Natural killer cell (primary cell): ENCODE data around the gene CRB2. TPM values are rescaled to one million over a fixed set of nuclear protein-coding genes. Genes with fewer than 3 reads are reported as not detected.

Experiments
- ATAC-seq, 3 donors: fragments of 150-1000 bp in 2 of 3; fragments of 200-7000 bp in 1 of 3; cut with Tn5 transposase; 1 replicate in 1 of 3; 2 replicates in 2 of 3; pipeline ENCODE4 v1.10.0; 2021; ENCODE audit warnings: mild to moderate bottlenecking in 2 of 3, moderate library complexity in 2 of 3
- DNase-seq, 2 donors: peaks; one replicate each; pipeline versions ENCODE4 v3.0.0 to v3.0.0-alpha.2; 2013 to 2021; ENCODE audit warnings: mixed read lengths in 1 of 2
- H3K27ac ChIP-seq: one replicate; pipeline ENCODE4 v1.5.1; 2013; ENCODE audit warnings: mild to moderate bottlenecking, low read length
- H3K27me3 ChIP-seq: one replicate; pipeline ENCODE4 v1.6.1; 2013; ENCODE audit warnings: low read length; ENCODE audit not compliant: control insufficient read depth, insufficient read depth
- H3K36me3 ChIP-seq: one replicate; pipeline ENCODE4 v1.6.1; 2013; ENCODE audit warnings: low read length; ENCODE audit not compliant: control insufficient read depth, insufficient read depth
- H3K4me1 ChIP-seq: one replicate; pipeline ENCODE4 v1.6.1; 2013; ENCODE audit warnings: low read length; ENCODE audit not compliant: control insufficient read depth, insufficient read depth
- H3K4me3 ChIP-seq: one replicate; pipeline ENCODE4 v1.5.1; 2013; ENCODE audit warnings: low read length
- H3K9me3 ChIP-seq: one replicate; pipeline ENCODE4 v1.6.1; 2013; ENCODE audit warnings: low read length; ENCODE audit not compliant: control insufficient read depth, insufficient read depth
- H3K27ac Mint-ChIP-seq, 2 donors: one replicate each; pipeline ENCODE4 v1.8.0; 2022; ENCODE audit warnings: mild to moderate bottlenecking in 2 of 2, mixed read lengths in 2 of 2, moderate library complexity in 1 of 2
- H3K27me3 Mint-ChIP-seq, 2 donors: one replicate each; pipeline ENCODE4 v1.8.0; 2022; ENCODE audit warnings: low read depth in 2 of 2, mixed read lengths in 2 of 2
- H3K36me3 Mint-ChIP-seq: one replicate; pipeline ENCODE4 v1.8.0; 2022; ENCODE audit warnings: mixed read lengths
- H3K4me1 Mint-ChIP-seq, 2 donors: one replicate each; pipeline ENCODE4 v1.8.0; 2022; ENCODE audit warnings: mixed read lengths in 2 of 2
- H3K4me3 Mint-ChIP-seq: one replicate; pipeline ENCODE4 v1.8.0; 2022; ENCODE audit warnings: mild to moderate bottlenecking, moderate library complexity, mixed read lengths
- H3K9me3 Mint-ChIP-seq, 2 donors: one replicate each; pipeline ENCODE4 v1.8.0; 2022; ENCODE audit warnings: mixed read lengths in 2 of 2
- WGBS: methylation state at CpG from one replicate; pipeline ENCODE4 v1.1.7; 2013; ENCODE audit warnings: missing lambda C conversion rate; ENCODE audit not compliant: insufficient coverage; 5-methylcytosine and 5-hydroxymethylcytosine counted together
- intact Hi-C: fragments of 100-400 bp; cut with micrococcal nuclease; formaldehyde crosslinking; loops from one replicate; pipeline ENCODE4 v1.14.2; 2022
- total RNA-seq, 4 donors: library from RNA; stranded (reverse); fragments of 120-200 nt in 1 of 4; gene quantifications; one replicate each; pipeline versions ENCODE4 v1.2.3 to v1.2.4, GENCODE V29; 2013 to 2022
- TF ChIP-seq, protein P1 (sequence below): fragments of 200-600 bp; IDR thresholded peaks from one replicate; pipeline ENCODE4 v1.8.0; 2022; ENCODE audit warnings: antibody characterized with exemption

Gene CRB2
- total RNA-seq, 3 donors from 2014 or later (not counting 1 experiment from before 2014, with no cell fraction given), result not detected

DNA sequence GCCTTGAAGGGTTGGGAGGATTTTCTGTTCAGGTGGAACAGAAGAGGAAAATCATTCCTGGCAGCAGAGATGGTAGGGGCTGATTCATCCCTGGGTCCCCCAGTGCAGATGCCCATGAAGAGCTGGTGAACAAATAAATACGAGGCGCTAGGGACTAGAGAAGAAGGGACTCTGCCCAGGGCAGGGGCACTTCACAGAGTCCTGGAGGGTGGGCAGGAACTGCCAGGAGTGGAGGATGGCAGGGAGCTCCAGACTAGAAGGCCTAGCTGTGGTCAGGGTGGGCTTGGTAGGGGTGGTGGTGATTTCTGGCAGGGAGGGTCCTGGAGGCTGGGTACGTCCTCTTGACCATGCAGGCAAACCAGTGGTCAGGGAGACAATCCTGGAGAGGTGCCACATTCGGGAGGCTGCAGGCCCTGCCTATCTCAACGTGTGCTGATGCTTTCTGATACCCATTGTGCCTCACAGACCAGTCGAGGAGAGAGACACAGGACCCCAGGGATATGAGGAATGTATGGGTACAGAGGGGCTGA lies 69.9 kb downstream of the CRB2 start:
- no peaks in the 10 kb centered on the region for H3K36me3 Mint-ChIP-seq
- no peaks in the 10 kb centered on the region for H3K9me3 Mint-ChIP-seq
- H3K36me3 ChIP-seq, result peaks cover 2% of the 10 kb centered on the region
- H3K4me1 Mint-ChIP-seq, result no peaks in the 10 kb centered on the region
- no peaks in the 10 kb centered on the region for H3K27me3 Mint-ChIP-seq
- H3K9me3 ChIP-seq, result no peaks in the 10 kb centered on the region
- ATAC-seq (no peak), DNase-seq (no peak)
- H3K27me3 ChIP-seq, result no peaks in the 10 kb centered on the region
- no peaks in the 10 kb centered on the region for H3K4me1 ChIP-seq
- WGBS, result 83% methylated on average over 6 of the region's 6 CpGs
- H3K27ac ChIP-seq, result no peak overlapping the region
- H3K4me3 Mint-ChIP-seq, result no peak overlapping the region
- H3K27ac Mint-ChIP-seq, result no peak overlapping the region
- TF ChIP-seq, protein P1, sequence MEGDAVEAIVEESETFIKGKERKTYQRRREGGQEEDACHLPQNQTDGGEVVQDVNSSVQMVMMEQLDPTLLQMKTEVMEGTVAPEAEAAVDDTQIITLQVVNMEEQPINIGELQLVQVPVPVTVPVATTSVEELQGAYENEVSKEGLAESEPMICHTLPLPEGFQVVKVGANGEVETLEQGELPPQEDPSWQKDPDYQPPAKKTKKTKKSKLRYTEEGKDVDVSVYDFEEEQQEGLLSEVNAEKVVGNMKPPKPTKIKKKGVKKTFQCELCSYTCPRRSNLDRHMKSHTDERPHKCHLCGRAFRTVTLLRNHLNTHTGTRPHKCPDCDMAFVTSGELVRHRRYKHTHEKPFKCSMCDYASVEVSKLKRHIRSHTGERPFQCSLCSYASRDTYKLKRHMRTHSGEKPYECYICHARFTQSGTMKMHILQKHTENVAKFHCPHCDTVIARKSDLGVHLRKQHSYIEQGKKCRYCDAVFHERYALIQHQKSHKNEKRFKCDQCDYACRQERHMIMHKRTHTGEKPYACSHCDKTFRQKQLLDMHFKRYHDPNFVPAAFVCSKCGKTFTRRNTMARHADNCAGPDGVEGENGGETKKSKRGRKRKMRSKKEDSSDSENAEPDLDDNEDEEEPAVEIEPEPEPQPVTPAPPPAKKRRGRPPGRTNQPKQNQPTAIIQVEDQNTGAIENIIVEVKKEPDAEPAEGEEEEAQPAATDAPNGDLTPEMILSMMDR, result no peak
- no peak overlapping the region for H3K4me3 ChIP-seq
- intact Hi-C loops, result no loop called here

DNA sequence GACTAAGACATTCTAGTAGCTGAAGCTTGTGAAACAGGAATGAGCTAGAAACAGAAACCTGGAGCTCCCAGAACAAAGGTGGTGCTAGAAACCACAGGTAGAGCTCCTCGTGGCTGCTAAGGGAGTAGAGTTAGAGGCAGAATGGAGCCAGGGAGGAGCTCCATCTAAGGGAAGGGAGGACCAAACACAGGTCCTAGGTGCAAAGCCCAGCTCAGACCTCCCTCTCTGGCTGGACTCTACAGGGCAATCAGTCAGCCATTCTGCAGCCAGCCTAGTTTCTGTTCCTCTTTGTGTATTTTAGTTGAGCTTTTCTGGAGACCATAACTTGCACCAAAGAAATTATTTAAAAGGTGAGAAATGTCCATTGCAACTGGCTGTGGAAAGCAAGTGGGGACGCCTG lies 70.4 kb downstream of the CRB2 start:
- Mint-ChIP-seq H3K36me3 (no peaks in the 10 kb centered on the region), H3K4me1 (no peaks in the 10 kb centered on the region), H3K27ac (no peak overlapping the region), H3K27me3 (no peaks in the 10 kb centered on the region), H3K9me3 (no peaks in the 10 kb centered on the region), H3K4me3 (no peak overlapping the region)
- Histone ChIP-seq H3K9me3 (no peaks in the 10 kb centered on the region), H3K4me1 (no peaks in the 10 kb centered on the region), H3K4me3 (no peak overlapping the region), H3K36me3 (peaks cover 3% of the 10 kb centered on the region), H3K27ac (no peak overlapping the region), H3K27me3 (no peaks in the 10 kb centered on the region)
- DNase-seq (no peak), ATAC-seq (no peak)
- TF ChIP-seq, protein P1, result no peak
- 76% methylated on average over 2 of the region's 2 CpGs for WGBS
- intact Hi-C loops, result no loop called here

Other genes with a start within 250 kb of the CRB2 start
- 1 to 10 TPM; 6.0 to 8.3 (median 7.9) TPM for gene STRBP, start 87.6 kb upstream of the CRB2 start, total RNA-seq